ENCODE data around the gene ZNF738. TPM values are rescaled to one million over a fixed set of nuclear protein-coding genes. Genes with fewer than 3 reads are reported as not detected.
A peak's percentile ranks its signal among the peaks of the same experiment; 100 is the strongest.

ZNF738 gene
- total and polyA plus RNA-seq, 2 of the 13 experiments (the other 11 are each of a cell fraction or from before 2014, with no cell fraction given): 2.7 to 5.3 TPM

DNA sequence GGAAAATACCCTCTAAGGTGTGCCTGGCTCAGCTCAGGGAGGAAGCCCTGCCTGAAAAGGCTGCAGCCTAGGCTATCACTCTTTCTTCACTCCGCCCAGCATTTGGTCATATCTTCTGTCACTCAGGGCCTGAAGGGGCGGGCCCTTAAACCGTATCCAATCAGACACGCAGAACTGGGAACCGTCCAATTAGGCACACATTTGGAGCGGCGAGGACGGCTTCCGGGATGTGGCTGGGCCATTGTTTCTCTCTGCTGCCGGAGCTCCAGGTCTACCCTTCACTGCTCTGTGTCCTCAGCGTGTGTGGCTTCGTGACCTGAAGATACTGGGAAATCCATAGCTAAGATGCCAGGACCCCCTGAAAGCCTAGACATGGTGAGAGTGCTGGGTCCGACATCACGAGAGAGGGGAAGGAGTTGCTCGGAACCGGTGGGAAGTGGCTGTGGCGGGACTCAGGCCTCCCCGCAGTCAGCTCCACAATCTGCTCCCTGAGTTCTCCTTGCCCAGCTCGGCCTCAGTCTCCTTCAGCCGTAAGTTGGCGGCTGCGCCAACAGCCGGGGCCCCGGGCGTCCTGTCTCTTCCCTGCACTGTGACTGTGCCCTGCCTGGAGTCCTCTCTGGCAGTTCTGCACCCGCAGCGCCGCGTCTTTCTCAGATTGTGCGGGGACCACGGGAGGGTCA is 38.2 kb downstream of the ZNF738 start, which contains the start of gene ZNF493 (continued):
- TF ChIP-seq JUNB (CRISPR knock-in tag; IDR thresholded peaks at IDR 0.05; ENCODE audit: borderline replicate concordance) (no peak), ZNF343 (CRISPR knock-in tag; IDR thresholded peaks at IDR 0.05) (0 out of 2 replicates have a peak, but pooled peaks have one; percentile 39), PHF5A (CRISPR knock-in tag; IDR thresholded peaks at IDR 0.05; ENCODE audit: low read depth, unreplicated experiment) (no peak), ZNF782 (CRISPR knock-in tag; IDR thresholded peaks at IDR 0.05; ENCODE audit: borderline replicate concordance) (peak; percentile 93; the same call in 1 of the 2 replicates), ZNF614 (CRISPR knock-in tag; IDR thresholded peaks at IDR 0.05; ENCODE audit: borderline replicate concordance) (no peak), ZFX (CRISPR knock-in tag; IDR thresholded peaks at IDR 0.05; ENCODE audit: low read depth) (peak; percentile 94), GATA4 (IDR thresholded peaks at IDR 0.05; ENCODE audit: borderline replicate concordance, low read depth) (0 out of 2 replicates have a peak, but pooled peaks have one; percentile 30), GABPA (IDR thresholded peaks at IDR 0.05; ENCODE audit: low read depth, low read length) (peak; percentile 63), GABPA (CRISPR knock-in tag; IDR thresholded peaks at IDR 0.05; ENCODE audit: low read depth) (peak; percentile 89), PLRG1 (conservative IDR thresholded peaks at IDR 0.05) (no peak), ELF1 (CRISPR knock-in tag; IDR thresholded peaks at IDR 0.05) (peak; percentile 93), TSC22D2 (CRISPR knock-in tag; IDR thresholded peaks at IDR 0.05; ENCODE audit: borderline replicate concordance) (0 out of 2 replicates have a peak, but pooled peaks have one; percentile 53), KAT8 (CRISPR knock-in tag; IDR thresholded peaks at IDR 0.05) (peak; percentile 89), ZNF326 (CRISPR knock-in tag; IDR thresholded peaks at IDR 0.05; ENCODE audit: borderline replicate concordance) (no peak), KMT2A (CRISPR knock-in tag; IDR thresholded peaks at IDR 0.05) (no peak; the same call in none of the 2 replicates), ZNF713 (CRISPR knock-in tag; IDR thresholded peaks at IDR 0.05) (no peak), ZNF737 (CRISPR knock-in tag; IDR thresholded peaks at IDR 0.05; ENCODE audit: borderline replicate concordance) (0 out of 2 replicates have a peak, but pooled peaks have one; percentile 35), SIN3B (IDR thresholded peaks at IDR 0.05; ENCODE audit: low read length) (no peak), ATAD3A (CRISPR knock-in tag; IDR thresholded peaks at IDR 0.05) (no peak), ARHGAP35 (CRISPR knock-in tag; IDR thresholded peaks at IDR 0.05; ENCODE audit: borderline replicate concordance) (0 out of 2 replicates have a peak, but pooled peaks have one; percentile 37), NFYB (CRISPR knock-in tag; IDR thresholded peaks at IDR 0.05) (peak; percentile 94), ZNF616 (CRISPR knock-in tag; IDR thresholded peaks at IDR 0.05; ENCODE audit: low read depth) (peak; percentile 65; the same call in 1 of the 2 replicates), HOXA5 (CRISPR knock-in tag; IDR thresholded peaks at IDR 0.05) (no peak)
- TF ChIP-seq, protein P1, sequence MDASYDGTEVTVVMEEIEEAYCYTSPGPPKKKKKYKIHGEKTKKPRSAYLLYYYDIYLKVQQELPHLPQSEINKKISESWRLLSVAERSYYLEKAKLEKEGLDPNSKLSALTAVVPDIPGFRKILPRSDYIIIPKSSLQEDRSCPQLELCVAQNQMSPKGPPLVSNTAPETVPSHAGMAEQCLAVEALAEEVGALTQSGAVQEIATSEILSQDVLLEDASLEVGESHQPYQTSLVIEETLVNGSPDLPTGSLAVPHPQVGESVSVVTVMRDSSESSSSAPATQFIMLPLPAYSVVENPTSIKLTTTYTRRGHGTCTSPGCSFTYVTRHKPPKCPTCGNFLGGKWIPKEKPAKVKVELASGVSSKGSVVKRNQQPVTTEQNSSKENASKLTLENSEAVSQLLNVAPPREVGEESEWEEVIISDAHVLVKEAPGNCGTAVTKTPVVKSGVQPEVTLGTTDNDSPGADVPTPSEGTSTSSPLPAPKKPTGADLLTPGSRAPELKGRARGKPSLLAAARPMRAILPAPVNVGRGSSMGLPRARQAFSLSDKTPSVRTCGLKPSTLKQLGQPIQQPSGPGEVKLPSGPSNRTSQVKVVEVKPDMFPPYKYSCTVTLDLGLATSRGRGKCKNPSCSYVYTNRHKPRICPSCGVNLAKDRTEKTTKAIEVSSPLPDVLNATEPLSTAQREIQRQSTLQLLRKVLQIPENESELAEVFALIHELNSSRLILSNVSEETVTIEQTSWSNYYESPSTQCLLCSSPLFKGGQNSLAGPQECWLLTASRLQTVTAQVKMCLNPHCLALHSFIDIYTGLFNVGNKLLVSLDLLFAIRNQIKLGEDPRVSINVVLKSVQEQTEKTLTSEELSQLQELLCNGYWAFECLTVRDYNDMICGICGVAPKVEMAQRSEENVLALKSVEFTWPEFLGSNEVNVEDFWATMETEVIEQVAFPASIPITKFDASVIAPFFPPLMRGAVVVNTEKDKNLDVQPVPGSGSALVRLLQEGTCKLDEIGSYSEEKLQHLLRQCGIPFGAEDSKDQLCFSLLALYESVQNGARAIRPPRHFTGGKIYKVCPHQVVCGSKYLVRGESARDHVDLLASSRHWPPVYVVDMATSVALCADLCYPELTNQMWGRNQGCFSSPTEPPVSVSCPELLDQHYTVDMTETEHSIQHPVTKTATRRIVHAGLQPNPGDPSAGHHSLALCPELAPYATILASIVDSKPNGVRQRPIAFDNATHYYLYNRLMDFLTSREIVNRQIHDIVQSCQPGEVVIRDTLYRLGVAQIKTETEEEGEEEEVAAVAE (CRISPR knock-in tag; IDR thresholded peaks at IDR 0.05; ENCODE audit: borderline replicate concordance): peak; percentile 77; the same call in 1 of the 2 replicates
- TF ChIP-seq, protein P2, sequence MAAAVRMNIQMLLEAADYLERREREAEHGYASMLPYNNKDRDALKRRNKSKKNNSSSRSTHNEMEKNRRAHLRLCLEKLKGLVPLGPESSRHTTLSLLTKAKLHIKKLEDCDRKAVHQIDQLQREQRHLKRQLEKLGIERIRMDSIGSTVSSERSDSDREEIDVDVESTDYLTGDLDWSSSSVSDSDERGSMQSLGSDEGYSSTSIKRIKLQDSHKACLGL (CRISPR knock-in tag; IDR thresholded peaks at IDR 0.05): peak; percentile 58; the same call in 1 of the 2 replicates

All from HepG2 (cell line).